ENCODE results near the gene SBF2. TPM values are rescaled to one million over a fixed set of nuclear protein-coding genes. Genes with fewer than 3 reads are reported as not detected.

The SBF2 gene
- total RNA-seq, 4 donors from 2014 or later, result 42.3 to 106 (median 45.3) TPM

- Histone ChIP-seq H3K27ac (peak overlapping the region; percentile 97), H3K27me3 (no peaks in the 10 kb centered on the region), H3K4me3 (peak overlapping the region; percentile 76), H3K9me3 (no peaks in the 10 kb centered on the region), H3K4me1 (peaks cover 82% of the 10 kb centered on the region), H3K36me3 (no peaks in the 10 kb centered on the region)
- TF ChIP-seq POLR2AphosphoS5 (IDR thresholded peaks at IDR 0.05) (peak in 2 of 3 donors; percentile 7 to 8), CTCF (IDR thresholded peaks at IDR 0.05) (peak; percentile 77 to 97), POLR2A (IDR thresholded peaks at IDR 0.05) (no peak)
- 8% methylated on average over 26 of the region's 64 CpGs for WGBS
- DNase-seq (ENCODE audit: low spot score in 2 of 2), result peak; percentile 94 to 95
Observed at GRCh38 chr11:9757809-9758636, 536.0 kb downstream of the SBF2 start.

- H3K27ac ChIP-seq, result peak overlapping the region; percentile 5
- TF ChIP-seq POLR2AphosphoS5 (IDR thresholded peaks at IDR 0.05) (no peak), CTCF (IDR thresholded peaks at IDR 0.05) (no peak), POLR2A (IDR thresholded peaks at IDR 0.05) (no peak), EP300 (IDR thresholded peaks at IDR 0.05) (no peak)
- H3K27me3 ChIP-seq, result no peaks in the 10 kb centered on the region
- H3K36me3 ChIP-seq, result peaks cover 4% of the 10 kb centered on the region
- 95% methylated on average over 6 of the region's 6 CpGs for WGBS
- H3K4me3 ChIP-seq, result no peak overlapping the region
- DNase-seq (ENCODE audit: low spot score in 2 of 2), result no peak
- peaks cover 80% of the 10 kb centered on the region for H3K4me1 ChIP-seq
- H3K9me3 ChIP-seq, result no peaks in the 10 kb centered on the region
Observed at GRCh38 chr11:9756878-9757277, 537.1 kb downstream of the SBF2 start.

- Histone ChIP-seq H3K9me3 (no peaks in the 10 kb centered on the region), H3K4me3 (no peak overlapping the region), H3K27ac (peak overlapping the region; percentile 43), H3K4me1 (peaks cover 75% of the 10 kb centered on the region), H3K36me3 (peaks cover 7% of the 10 kb centered on the region), H3K27me3 (no peaks in the 10 kb centered on the region)
- no peak for DNase-seq (ENCODE audit: low spot score in 2 of 2)
- TF ChIP-seq POLR2AphosphoS5 (IDR thresholded peaks at IDR 0.05), result no peak
- 33% methylated on average over 1 of the region's 5 CpGs for WGBS
Observed at GRCh38 chr11:9756461-9756860, 537.6 kb downstream of the SBF2 start.

- Histone ChIP-seq H3K27ac (peak overlapping the region; percentile 43), H3K27me3 (no peaks in the 10 kb centered on the region), H3K4me3 (no peak overlapping the region), H3K36me3 (peaks cover 8% of the 10 kb centered on the region), H3K4me1 (peaks cover 68% of the 10 kb centered on the region), H3K9me3 (no peaks in the 10 kb centered on the region)
- WGBS, result 45% methylated on average over 7 of the region's 7 CpGs
- no peak for DNase-seq (ENCODE audit: low spot score in 2 of 2)
- no peak for TF ChIP-seq POLR2AphosphoS5 (IDR thresholded peaks at IDR 0.05)
- no peak for TF ChIP-seq CTCF (IDR thresholded peaks at IDR 0.05)
- no peak for TF ChIP-seq POLR2A (IDR thresholded peaks at IDR 0.05)
- TF ChIP-seq EP300 (IDR thresholded peaks at IDR 0.05), result no peak
Observed at GRCh38 chr11:9755561-9756185, 538.3 kb downstream of the SBF2 start.

- H3K9me3 ChIP-seq, result no peaks in the 10 kb centered on the region
- no peaks in the 10 kb centered on the region for H3K27me3 ChIP-seq
- peaks cover 52% of the 10 kb centered on the region for H3K4me1 ChIP-seq
- DNase-seq (ENCODE audit: low spot score in 2 of 2), result no peak
- H3K4me3 ChIP-seq, result no peak overlapping the region
- H3K36me3 ChIP-seq, result peaks cover 25% of the 10 kb centered on the region
- 40% methylated on average over 3 of the region's 3 CpGs for WGBS
- no peak for TF ChIP-seq EP300 (IDR thresholded peaks at IDR 0.05)
- no peak for TF ChIP-seq CTCF (IDR thresholded peaks at IDR 0.05)
- TF ChIP-seq POLR2A (IDR thresholded peaks at IDR 0.05), result no peak
- no peak for TF ChIP-seq POLR2AphosphoS5 (IDR thresholded peaks at IDR 0.05)
- peak overlapping the region; percentile 67 for H3K27ac ChIP-seq
Observed at GRCh38 chr11:9754010-9754471, 540.0 kb downstream of the SBF2 start.
